ENCODE data around the gene JAKMIP2. TPM values are rescaled to one million over a fixed set of nuclear protein-coding genes. Genes with fewer than 3 reads are reported as not detected.

JAKMIP2 gene
- total and polyA plus RNA-seq, 4 donors = 0.93 to 3.8 (median 2.1) TPM

GRCh38 chr5:147613359-147613758 lies 169.2 kb downstream of the JAKMIP2 start:
- peak; percentile 50 for ATAC-seq (ENCODE audit: insufficient read depth, low FRiP score)
- H3K9me3 ChIP-seq (ENCODE audit: control insufficient read depth in 4 of 4, insufficient read depth in 3 of 4, low read length in 3 of 4) = no peaks in the 10 kb centered on the region
- peaks cover 0 to 8% (median 2%) of the 10 kb centered on the region in 4 donors for H3K36me3 ChIP-seq (ENCODE audit: control insufficient read depth in 4 of 4, insufficient read depth in 4 of 4, low read length in 4 of 4)
- TF ChIP-seq CTCF (IDR thresholded peaks at IDR 0.05; ENCODE audit: control extremely low read depth, extremely low read depth) = no peak
- peak; percentile 45 to 89 (median 85) for DNase-seq
- H3K4me3 ChIP-seq = no peak overlapping the region
- WGBS, 2 donors = 61 to 76% methylated on average over 1 of the region's 1 CpG
- H3K27me3 ChIP-seq (ENCODE audit: control insufficient read depth in 3 of 3, insufficient read depth in 3 of 3, low read length in 2 of 3) = no peaks in the 10 kb centered on the region
- H3K27ac ChIP-seq (ENCODE audit: low read depth in 1 of 2, low read length in 1 of 2) = no peak overlapping the region
- H3K4me1 ChIP-seq (ENCODE audit: control insufficient read depth in 5 of 5, insufficient read depth in 5 of 5, low read length in 5 of 5) = peaks cover 0 to 35% (median 0%) of the 10 kb centered on the region in 5 donors
- H3K9ac ChIP-seq (ENCODE audit: insufficient read depth in 1 of 2, low read length in 2 of 2) = no peak overlapping the region

- no peak for DNase-seq
These were observed 171.0 kb downstream of the JAKMIP2 start for GRCh38 chr5:147611483-147611882.

GRCh38 chr5:147610798-147611197 lies 171.7 kb downstream of the JAKMIP2 start:
- ATAC-seq (ENCODE audit: insufficient read depth, low FRiP score) = no peak
- peaks cover 0 to 8% (median 2%) of the 10 kb centered on the region in 4 donors for H3K36me3 ChIP-seq (ENCODE audit: control insufficient read depth in 4 of 4, insufficient read depth in 4 of 4, low read length in 4 of 4)
- no peaks in the 10 kb centered on the region for H3K27me3 ChIP-seq (ENCODE audit: control insufficient read depth in 3 of 3, insufficient read depth in 3 of 3, low read length in 2 of 3)
- DNase-seq = no peak
- no peak for TF ChIP-seq CTCF (IDR thresholded peaks at IDR 0.05; ENCODE audit: control extremely low read depth, extremely low read depth)
- 81 to 92% methylated on average over 3 of the region's 3 CpGs for WGBS, 2 donors
- no peak overlapping the region for H3K9ac ChIP-seq (ENCODE audit: insufficient read depth in 1 of 2, low read length in 2 of 2)
- peaks cover 0 to 13% (median 0%) of the 10 kb centered on the region in 5 donors for H3K4me1 ChIP-seq (ENCODE audit: control insufficient read depth in 5 of 5, insufficient read depth in 5 of 5, low read length in 5 of 5)
- no peak overlapping the region for H3K4me3 ChIP-seq
- no peak overlapping the region for H3K27ac ChIP-seq (ENCODE audit: low read depth in 1 of 2, low read length in 1 of 2)
- no peaks in the 10 kb centered on the region for H3K9me3 ChIP-seq (ENCODE audit: control insufficient read depth in 4 of 4, insufficient read depth in 3 of 4, low read length in 3 of 4)

More at GRCh38 chr5:147611483-147611882, 171.0 kb downstream of the JAKMIP2 start:
- Histone ChIP-seq H3K9me3 (ENCODE audit: control insufficient read depth in 4 of 4, insufficient read depth in 3 of 4, low read length in 3 of 4) (no peaks in the 10 kb centered on the region), H3K27ac (ENCODE audit: low read depth in 1 of 2, low read length in 1 of 2) (no peak overlapping the region), H3K4me3 (no peak overlapping the region), H3K9ac (ENCODE audit: insufficient read depth in 1 of 2, low read length in 2 of 2) (no peak overlapping the region), H3K36me3 (ENCODE audit: control insufficient read depth in 4 of 4, insufficient read depth in 4 of 4, low read length in 4 of 4) (peaks cover 0 to 8% (median 2%) of the 10 kb centered on the region in 4 donors), H3K4me1 (ENCODE audit: control insufficient read depth in 5 of 5, insufficient read depth in 5 of 5, low read length in 5 of 5) (peaks cover 0 to 17% (median 0%) of the 10 kb centered on the region in 5 donors), H3K27me3 (ENCODE audit: control insufficient read depth in 3 of 3, insufficient read depth in 3 of 3, low read length in 2 of 3) (no peaks in the 10 kb centered on the region)
- ATAC-seq (ENCODE audit: insufficient read depth, low FRiP score) = no peak
- WGBS, 2 donors = 84 to 91% methylated on average over 4 of the region's 4 CpGs
- TF ChIP-seq CTCF (IDR thresholded peaks at IDR 0.05; ENCODE audit: control extremely low read depth, extremely low read depth) = no peak

DNA sequence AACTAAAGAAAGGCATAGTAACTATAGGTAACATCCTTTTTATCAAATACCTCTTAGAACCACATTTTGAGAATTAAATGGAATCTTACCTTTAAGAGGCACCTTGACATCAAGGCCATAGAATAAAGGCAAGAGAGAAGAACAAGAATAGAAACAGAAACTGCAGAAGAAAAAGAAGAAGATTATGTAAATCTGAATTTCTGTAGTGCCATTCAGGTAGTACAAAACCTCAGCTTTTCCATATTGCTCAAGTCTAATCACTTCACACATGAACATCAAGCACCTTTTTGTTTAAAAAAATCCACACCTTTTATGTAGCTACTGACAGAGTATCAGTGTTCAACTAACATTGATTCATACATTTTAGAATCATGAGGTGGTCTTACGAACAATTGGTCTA lies 180.9 kb downstream of the JAKMIP2 start:
- ATAC-seq (ENCODE audit: insufficient read depth, low FRiP score) (no peak), DNase-seq (no peak)
- 0 to 40% methylated on average over 1 of the region's 1 CpG for WGBS, 2 donors
- no peak overlapping the region for H3K9ac ChIP-seq (ENCODE audit: insufficient read depth in 1 of 2, low read length in 2 of 2)
- no peaks in the 10 kb centered on the region for H3K9me3 ChIP-seq (ENCODE audit: control insufficient read depth in 4 of 4, insufficient read depth in 3 of 4, low read length in 3 of 4)
- no peak for TF ChIP-seq CTCF (IDR thresholded peaks at IDR 0.05; ENCODE audit: control extremely low read depth, extremely low read depth)
- no peaks in the 10 kb centered on the region for H3K4me1 ChIP-seq (ENCODE audit: control insufficient read depth in 5 of 5, insufficient read depth in 5 of 5, low read length in 5 of 5)
- H3K27ac ChIP-seq (ENCODE audit: low read depth in 1 of 2, low read length in 1 of 2) = no peak overlapping the region
- H3K4me3 ChIP-seq = no peak overlapping the region
- H3K27me3 ChIP-seq (ENCODE audit: control insufficient read depth in 3 of 3, insufficient read depth in 3 of 3, low read length in 2 of 3) = no peaks in the 10 kb centered on the region
- H3K36me3 ChIP-seq (ENCODE audit: control insufficient read depth in 4 of 4, insufficient read depth in 4 of 4, low read length in 4 of 4) = no peaks in the 10 kb centered on the region

Measured in lung (tissue), 12 donors.